ENCODE data around the gene TMEM255B. TPM values are rescaled to one million over a fixed set of nuclear protein-coding genes. Genes with fewer than 3 reads are reported as not detected.

Gene TMEM255B
- total RNA-seq, 1 experiment from 2014 or later, result 0.61 TPM

- no peak overlapping the region for H3K27ac ChIP-seq
- H3K4me3 ChIP-seq, result no peak overlapping the region
- H3K9me3 ChIP-seq (ENCODE audit: insufficient read depth, low read depth), result no peaks in the 10 kb centered on the region
- H3K9me2 ChIP-seq (ENCODE audit: insufficient read depth), result no peaks in the 10 kb centered on the region
- DNase-seq, result peak; percentile 73 to 90
- no peaks in the 10 kb centered on the region; the same call in 1 of the 2 replicates for H4K20me1 ChIP-seq (ENCODE audit: insufficient read depth)
- peak overlapping the region; percentile 59 for H3K4me2 ChIP-seq
- H3K4me1 ChIP-seq (replicated peaks; ENCODE audit: insufficient read depth), result peaks cover 33% of the 10 kb centered on the region
- ChIA-PET CTCF (no interaction called here), POLR2A (ENCODE audit: unreplicated experiment) (interaction anchor here (0.5 to 0.6 kb wide), 2 partner anchors 50 to 104 kb away, joined by 3 to 4 read pairs; no protein-coding TSS in a partner anchor)
- no TSS peak for BruUV-seq (replicated peaks)
- H3K79me2 ChIP-seq (ENCODE audit: low read depth), result no peaks in the 10 kb centered on the region
- TF ChIP-seq CTCF (conservative IDR thresholded peaks at IDR 0.05), result no peak
- no peak for TF ChIP-seq EZH2 (IDR thresholded peaks at IDR 0.05; ENCODE audit: low read depth)
- no peak overlapping the region for H2AFZ ChIP-seq
- no peaks in the 10 kb centered on the region for H3K27me3 ChIP-seq (ENCODE audit: insufficient read depth, low read depth)
- H3K36me3 ChIP-seq (ENCODE audit: low read depth), result no peaks in the 10 kb centered on the region
- intact Hi-C loops (cut with micrococcal nuclease; ENCODE audit: unreplicated experiment), result loop anchor here (1.0 to 10.0 kb wide), 4 partner anchors 17 to 227 kb away; no protein-coding TSS in a partner anchor
- H3F3A ChIP-seq (ENCODE audit: insufficient read depth, low read depth), result peaks cover 19% of the 10 kb centered on the region
Observed at GRCh38 chr13:113837560-113838355, 78.7 kb downstream of the TMEM255B start.

- ChIA-PET CTCF (no interaction called here), POLR2A (ENCODE audit: unreplicated experiment) (interaction anchor here (0.6 kb wide), 1 partner anchor 22 kb away, joined by 3 read pairs; no protein-coding TSS in a partner anchor)
- Histone ChIP-seq H3K4me2 (no peak overlapping the region), H3F3A (ENCODE audit: insufficient read depth, low read depth) (peaks cover 13% of the 10 kb centered on the region), H3K9me3 (ENCODE audit: insufficient read depth, low read depth) (no peaks in the 10 kb centered on the region), H3K27me3 (ENCODE audit: insufficient read depth, low read depth) (no peaks in the 10 kb centered on the region), H4K20me1 (ENCODE audit: insufficient read depth) (no peaks in the 10 kb centered on the region; the same call in 1 of the 2 replicates), H3K79me2 (ENCODE audit: low read depth) (no peaks in the 10 kb centered on the region), H2AFZ (no peak overlapping the region), H3K36me3 (ENCODE audit: low read depth) (no peaks in the 10 kb centered on the region), H3K9me2 (ENCODE audit: insufficient read depth) (no peaks in the 10 kb centered on the region), H3K4me3 (no peak overlapping the region), H3K4me1 (replicated peaks; ENCODE audit: insufficient read depth) (peaks cover 29% of the 10 kb centered on the region), H3K27ac (no peak overlapping the region)
- DNase-seq, result no peak
- TF ChIP-seq EZH2 (IDR thresholded peaks at IDR 0.05; ENCODE audit: low read depth), result no peak
- intact Hi-C loops (cut with micrococcal nuclease; ENCODE audit: unreplicated experiment), result loop anchor here (10.0 kb wide), 1 partner anchor 226 kb away; no protein-coding TSS in a partner anchor
- no TSS peak for BruUV-seq (replicated peaks)
Observed at GRCh38 chr13:113838711-113839201, 79.7 kb downstream of the TMEM255B start.

- intact Hi-C loops (cut with micrococcal nuclease; ENCODE audit: unreplicated experiment), result loop anchor here (10.0 kb wide), 1 partner anchor 225 kb away; no protein-coding TSS in a partner anchor
- TF ChIP-seq CTCF (conservative IDR thresholded peaks at IDR 0.05), result no peak
- no peak for TF ChIP-seq EZH2 (IDR thresholded peaks at IDR 0.05; ENCODE audit: low read depth)
- Histone ChIP-seq H3K4me2 (no peak overlapping the region), H3K9me3 (ENCODE audit: insufficient read depth, low read depth) (no peaks in the 10 kb centered on the region), H3K27me3 (ENCODE audit: insufficient read depth, low read depth) (no peaks in the 10 kb centered on the region), H4K20me1 (ENCODE audit: insufficient read depth) (no peaks in the 10 kb centered on the region; the same call in 1 of the 2 replicates), H3K36me3 (ENCODE audit: low read depth) (no peaks in the 10 kb centered on the region), H3K9me2 (ENCODE audit: insufficient read depth) (no peaks in the 10 kb centered on the region), H3K27ac (no peak overlapping the region), H2AFZ (no peak overlapping the region), H3K79me2 (ENCODE audit: low read depth) (no peaks in the 10 kb centered on the region), H3F3A (ENCODE audit: insufficient read depth, low read depth) (peaks cover 13% of the 10 kb centered on the region), H3K4me3 (no peak overlapping the region), H3K4me1 (replicated peaks; ENCODE audit: insufficient read depth) (peaks cover 29% of the 10 kb centered on the region)
- DNase-seq, result no peak
- POLR2A ChIA-PET (ENCODE audit: unreplicated experiment), result interaction anchor here (0.6 kb wide), 2 partner anchors 21 to 449 kb away, joined by 3 to 4 read pairs; no protein-coding TSS in a partner anchor
- CTCF ChIA-PET, result no interaction called here
- no TSS peak for BruUV-seq (replicated peaks)
Observed at GRCh38 chr13:113839536-113840204, 80.6 kb downstream of the TMEM255B start.
